SU-DHL-6 (cell line): Measurements from ENCODE around the gene CNTNAP1.

ENCODE experiments used
- CTCF ChIP-seq: fragments of 200-600 bp; sonication (generic); IDR thresholded peaks from one replicate; pipeline ENCODE4 v1.5.1; 2017; ENCODE audit warnings: antibody characterized with exemption, mild to moderate bottlenecking, low read length, moderate library complexity; ENCODE audit not compliant: insufficient read depth, poor library complexity, severe bottlenecking
- EZH2phosphoT487 ChIP-seq: fragments of 200-600 bp; sonication (generic), shearing (Covaris generic); conservative IDR thresholded peaks from 2 replicates; pipeline ENCODE4 v1.6.1; 2018; ENCODE audit warnings: mild to moderate bottlenecking, antibody characterized with exemption, low read length, moderate library complexity, mixed read lengths

DNA sequence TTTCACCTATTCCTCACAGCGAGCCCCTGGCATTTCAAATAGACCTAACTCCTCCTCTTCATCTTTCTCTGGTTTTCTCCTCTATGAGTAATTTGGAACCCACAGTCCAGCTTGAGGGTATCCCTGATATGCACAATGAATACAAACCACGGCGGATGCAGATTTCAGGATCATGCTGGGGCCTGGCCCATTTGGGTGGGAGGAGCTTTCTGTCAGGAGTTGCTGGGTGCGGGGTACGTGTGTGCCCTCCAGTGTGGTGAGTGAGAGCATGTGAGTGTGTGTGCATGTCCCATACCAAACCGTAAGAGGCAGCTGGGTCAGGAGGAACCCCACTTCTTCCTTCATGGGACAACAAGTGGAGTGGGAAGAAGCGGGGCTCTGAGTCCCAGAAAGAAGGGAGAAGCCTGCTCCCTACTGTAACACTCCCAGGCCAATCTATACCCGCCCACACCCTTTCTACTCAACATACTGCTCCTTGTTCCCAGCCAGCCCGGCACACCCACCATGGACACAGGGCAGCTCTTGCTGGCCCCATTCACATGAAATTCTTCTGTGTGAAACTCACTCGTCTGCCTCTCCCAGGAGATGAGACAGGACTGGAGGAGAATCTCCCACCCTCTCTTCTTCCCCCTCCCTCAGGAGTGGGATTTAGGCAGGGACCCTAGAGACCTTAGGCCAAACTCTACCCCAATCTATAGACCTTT, 18.4 kb downstream of the CNTNAP1 start:
- no peak for TF ChIP-seq CTCF
- no peak for TF ChIP-seq EZH2phosphoT487
